ENCODE measurements around the gene SPON2.

SPON2 gene

DNA sequence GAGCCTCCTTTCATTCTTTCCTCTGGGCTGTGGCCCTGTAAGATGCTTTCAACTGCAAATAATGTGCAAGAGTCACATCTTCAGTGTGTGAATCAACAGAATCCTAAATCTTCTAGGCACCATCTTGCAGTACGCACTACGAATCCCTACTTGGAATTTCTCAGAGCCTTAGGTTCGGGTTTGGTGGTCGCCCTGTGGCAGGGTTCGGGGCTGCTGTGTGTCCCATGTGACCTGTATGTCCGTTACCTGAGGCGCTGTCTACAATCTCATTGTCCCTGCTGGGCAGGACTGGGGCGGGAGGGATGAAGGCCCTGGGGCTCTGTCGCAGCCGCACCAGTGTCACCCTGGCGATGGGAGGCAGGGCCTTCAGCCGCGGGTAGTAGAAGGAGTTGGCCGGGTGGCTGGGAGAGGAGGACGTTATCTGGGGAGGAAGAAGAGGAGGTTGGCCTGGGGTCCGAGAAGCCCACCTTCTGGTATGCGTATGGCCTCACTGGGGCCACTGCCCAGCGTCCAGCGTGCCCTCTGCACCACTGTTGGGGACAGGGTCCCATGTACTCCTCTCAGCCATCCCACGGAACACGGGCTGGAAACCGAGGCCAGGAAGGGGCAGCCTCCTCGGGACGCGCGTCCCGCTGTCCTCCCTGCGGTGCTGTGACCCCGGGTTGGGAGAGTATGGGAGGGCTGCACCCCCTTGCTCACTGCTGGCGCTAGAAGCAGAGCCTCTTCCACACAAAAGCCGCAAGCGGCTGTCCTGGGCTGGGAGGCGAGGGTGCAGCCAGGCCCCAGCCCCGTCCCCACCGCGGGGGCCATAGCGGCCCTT, 2.0 kb downstream of the SPON2 start:
- no peak for DNase-seq

DNA sequence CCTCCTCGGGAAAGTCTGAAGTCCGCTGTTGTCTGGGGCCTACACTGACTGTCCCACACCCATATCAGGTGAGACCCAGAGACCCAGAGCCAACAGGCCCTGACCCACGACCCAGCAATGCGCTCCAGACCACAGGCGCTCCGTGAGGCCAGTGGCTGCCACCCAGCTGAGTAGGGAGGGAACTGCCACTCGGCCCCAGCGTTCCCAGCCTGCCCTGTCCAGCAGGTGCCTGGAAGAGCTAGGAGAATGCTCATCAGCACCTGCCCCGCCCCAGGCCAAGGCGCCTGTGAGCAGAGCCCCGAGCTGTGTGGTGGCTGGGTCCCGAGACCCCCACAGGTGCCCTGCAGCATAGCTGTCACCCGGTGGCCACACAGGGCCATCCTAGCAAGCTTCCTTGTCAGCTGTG, 2.7 kb downstream of the SPON2 start:
- no peak for DNase-seq

DNA sequence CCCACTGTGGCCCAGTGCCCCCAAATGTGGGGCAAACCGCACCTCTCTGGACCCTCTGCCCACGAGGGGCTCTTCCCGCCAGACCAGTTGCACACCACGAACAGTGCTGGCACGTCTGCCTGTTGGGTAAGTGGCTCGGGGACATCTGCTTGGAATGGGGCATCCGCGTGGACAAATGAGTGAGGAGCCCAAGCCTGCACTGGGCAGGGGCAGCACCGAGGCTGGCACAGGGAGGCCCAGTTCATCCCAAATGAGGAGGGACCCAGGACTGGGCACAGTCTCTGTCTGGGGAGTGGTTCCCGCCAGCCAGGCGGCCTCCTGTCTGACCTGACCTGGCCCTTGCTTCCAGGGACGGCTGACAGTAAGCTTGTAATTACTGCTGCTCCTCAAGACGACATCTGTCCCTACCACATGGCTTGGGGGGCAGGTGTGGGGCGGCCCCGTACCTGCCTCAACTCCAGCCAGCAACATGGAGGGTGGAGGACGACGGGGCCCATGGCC, 3.2 kb downstream of the SPON2 start:
- no peak for DNase-seq

DNA sequence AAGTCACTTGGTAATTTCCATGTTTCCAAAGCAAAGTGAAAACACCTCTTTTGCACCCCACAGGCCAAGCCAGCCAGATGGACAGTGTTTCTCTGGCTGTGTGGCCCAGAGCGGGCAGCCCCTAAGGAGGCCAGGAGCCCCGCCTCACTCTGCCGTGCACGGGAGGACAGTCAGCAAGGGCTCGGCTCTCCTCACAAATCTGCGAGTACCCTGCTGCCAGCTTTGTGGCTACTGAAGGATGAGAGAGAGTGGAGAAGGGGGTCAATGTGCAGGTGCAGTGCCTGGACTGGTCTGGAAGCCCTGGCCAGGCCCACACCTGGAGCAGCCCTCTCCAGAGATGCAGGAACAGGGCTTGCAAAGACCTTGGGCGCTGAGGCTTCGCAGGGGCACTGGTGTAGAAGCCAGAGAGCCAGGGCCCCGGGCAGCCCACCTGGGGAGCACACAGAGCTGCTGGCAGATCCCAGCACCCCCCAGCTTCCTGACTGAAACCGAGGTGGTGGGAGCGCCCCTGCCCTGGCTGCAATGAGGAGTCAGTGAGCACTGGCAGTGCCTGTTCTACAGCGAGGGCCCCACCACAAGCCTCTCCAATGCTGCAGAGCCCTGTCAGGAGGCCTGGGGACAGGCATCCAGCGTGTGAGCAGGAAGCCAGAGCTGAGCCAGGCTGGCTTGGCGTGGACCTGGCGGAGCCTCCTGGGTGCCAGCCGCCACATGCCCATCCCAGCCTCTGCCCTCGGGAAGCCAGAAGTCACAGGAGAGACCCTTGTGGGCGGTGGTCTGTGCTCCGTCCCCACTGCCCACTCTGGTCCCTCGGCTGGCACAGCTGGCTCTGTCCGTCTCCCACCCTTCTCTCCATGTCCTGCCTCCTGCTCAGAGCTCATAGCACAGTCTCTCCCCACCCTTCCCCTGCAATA, 3.9 kb downstream of the SPON2 start:
- no peak for DNase-seq

DNA sequence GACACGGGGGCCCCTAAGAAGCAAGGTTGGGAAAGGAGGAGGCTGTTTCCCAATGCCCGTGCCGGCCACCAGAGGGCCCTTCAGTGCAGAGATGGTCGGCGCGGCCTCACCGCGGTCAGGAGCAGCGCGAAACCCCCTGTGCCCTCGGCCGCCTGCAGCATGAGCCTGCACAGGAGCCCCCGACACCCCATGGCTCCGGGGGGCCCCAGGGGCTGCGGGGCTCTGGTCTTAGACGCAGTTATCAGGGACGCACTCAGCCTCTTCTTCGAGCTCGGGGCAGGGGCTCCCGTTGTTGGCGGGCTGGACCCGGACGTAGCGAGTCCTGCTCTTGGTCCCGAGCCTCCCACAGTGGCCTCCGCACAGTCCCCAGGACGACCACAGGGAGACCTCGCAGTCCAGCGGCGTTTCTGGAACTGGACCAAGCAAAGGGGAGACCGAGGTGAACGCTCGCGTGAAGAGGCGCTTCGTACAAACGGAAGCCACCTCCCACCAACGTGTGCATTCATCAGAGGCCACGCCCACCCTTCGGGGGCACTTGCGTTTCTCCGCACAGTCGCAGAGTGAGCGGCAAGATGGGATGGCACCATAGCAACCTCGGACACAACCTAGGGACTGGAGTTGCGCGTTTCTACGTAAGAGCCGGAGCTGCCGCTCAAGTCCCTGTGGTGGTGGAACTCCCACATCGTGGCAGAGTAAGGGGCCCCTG, 5.0 kb downstream of the SPON2 start:
- DNase-seq, result peak in 1 of 2 donors; percentile 31

DNA sequence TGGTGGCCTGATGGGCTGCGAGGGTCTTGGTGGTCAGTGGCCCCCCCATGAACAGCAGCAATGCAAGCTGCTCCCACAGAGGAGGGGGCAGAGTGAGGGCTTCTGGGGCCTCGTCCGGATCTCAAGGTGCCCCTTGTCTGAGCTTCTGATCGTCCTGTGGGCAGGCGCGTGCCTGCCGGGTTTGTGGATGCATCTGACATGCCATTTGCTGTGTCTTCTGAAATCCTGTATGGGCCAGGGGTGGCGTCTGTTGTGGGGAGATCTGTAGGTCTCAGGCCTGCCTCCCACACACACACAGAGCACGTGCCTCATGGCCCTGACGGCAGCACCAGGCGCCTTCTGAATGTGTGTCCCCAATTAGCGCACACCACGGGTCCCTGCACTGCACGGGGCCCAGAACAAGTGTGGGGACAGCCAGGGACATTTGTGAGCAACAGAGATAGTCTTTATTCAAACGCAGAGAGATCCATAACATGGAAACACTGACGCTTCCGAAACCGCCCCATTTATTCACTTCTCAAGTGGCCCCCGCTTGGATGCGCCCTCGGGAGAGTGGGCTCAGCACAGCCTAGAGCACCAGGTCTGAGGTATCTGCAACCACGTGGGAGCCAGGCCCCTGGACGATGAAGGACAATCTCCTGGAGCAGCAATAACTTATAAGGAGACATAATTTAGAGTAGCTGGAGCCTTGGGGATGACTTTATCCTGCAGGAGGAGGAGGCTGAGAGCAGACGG, 5.7 kb downstream of the SPON2 start:
- no peak for DNase-seq

DNA sequence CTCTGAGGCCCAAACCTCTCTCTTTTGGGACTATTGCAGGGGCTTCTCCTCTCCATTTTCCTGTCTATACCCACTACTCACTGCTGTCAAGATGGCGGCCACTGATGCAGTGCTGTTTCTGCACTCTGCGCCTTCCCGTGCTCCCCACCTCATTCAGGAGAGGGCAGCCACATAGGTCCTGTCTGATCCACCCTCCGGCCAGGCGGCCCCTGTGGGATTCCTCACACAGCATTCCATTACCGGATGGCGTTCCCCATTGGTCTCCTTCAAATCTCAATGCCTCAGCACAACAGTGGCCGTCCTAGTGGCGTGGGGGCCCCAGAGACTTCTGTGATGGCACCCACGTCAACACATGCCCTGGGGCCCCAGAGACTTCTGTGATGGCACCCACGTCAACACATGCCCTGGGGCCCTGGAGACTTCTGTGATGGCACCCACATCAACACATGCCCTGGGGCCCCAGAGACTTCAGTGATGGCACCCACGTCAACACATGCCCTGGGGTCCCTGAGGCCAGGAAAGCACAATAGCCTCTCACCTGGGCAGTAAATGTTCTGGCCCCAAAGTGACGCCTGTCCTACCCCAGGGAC, 7.3 kb downstream of the SPON2 start:
- no peak for DNase-seq

DNA sequence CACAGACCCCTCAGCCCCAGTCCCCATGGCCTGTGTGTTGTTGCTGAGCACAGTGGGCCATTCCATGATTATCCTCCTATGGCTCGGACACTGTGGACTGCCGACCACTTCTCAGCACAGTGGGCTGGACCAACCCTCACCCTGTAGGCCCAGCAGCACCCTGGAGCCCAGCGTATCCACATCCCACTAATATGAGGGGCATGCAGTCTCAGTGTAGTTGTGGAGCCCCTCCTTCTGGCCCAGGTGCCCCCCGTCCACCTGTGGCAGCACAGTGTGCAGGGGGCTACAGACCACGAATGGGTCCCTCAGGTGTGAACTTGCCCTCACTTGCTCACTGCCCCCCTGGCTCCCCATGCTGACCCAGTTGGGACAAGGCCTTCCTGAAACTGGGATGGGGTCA, 7.9 kb downstream of the SPON2 start:
- DNase-seq, result no peak

DNA sequence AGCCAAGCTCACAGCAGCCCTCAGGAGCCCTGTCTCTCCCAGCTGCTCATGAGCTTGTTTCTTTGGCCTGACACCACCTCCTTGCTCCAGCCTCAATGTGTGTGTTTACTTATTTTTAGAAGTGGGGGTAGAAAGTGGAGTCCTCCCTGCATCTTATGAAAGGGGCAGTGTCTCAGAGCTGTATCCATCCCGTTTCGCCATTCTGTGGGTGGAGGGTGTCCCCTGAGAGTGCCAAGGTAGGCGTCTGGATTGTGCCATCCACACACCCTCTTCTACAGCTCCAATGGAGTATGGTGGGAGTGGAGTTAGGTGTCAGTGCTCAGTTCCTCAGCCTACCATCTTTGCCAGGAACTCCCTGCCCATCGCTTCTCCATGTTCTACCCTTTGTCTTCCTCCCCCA, 8.3 kb downstream of the SPON2 start:
- no peak for DNase-seq

DNA sequence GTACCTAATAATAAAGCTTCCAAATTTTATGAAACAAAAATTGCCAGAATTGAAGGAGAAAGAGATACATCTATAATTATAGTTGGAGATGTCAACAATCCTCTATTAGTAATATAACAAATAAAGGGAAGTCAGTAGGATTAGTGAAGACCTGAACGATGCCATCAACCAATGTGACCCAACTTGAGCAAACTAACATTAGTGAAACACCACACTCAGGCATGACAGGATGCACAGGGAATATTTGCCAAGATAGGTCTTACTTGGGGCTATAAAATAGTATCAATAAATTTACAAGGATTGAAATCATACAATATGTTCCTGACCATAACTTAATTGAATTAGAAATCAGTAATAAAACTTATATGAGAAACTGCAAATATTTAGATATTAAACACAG, 12.0 kb downstream of the SPON2 start:
- DNase-seq, result no peak

DNA sequence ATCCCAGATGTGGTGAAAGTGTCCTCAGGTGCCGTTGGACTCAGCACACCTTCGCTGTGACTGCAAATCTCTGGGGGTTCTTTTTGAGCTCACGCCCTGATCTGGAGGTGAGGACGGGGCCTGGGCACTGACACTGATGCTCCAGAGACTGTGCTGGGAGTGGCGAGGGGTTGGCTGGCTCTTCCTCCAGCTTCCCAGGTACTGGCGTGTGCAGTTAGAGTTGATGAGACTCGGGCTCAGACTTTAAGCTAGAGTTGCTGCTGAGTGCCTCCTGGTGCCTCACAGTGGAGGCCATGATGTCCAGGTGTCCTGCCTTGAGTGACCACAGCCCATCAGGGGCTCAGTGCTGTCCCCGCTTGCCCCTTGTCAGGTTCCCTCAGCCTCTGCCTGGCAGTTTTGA, 16.3 kb downstream of the SPON2 start:
- DNase-seq, result no peak

DNA sequence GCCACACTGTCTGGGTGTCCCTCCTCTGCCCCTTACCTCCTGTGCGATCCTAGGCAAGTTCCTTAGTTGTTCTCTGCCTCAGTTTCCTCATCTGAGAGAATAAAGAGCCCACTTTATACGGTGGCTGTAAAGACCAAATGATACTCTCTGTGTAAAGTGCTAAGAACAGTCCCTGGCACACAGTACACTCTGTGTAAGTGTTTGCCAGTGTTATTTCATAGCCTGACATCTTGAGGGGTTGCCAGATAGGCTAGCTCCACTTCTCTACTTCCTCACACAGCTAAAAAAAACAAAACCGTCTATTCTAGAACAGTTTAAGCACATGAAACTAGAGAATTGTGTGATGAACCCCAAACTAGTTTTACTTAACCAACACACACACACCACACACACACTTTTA, 17.1 kb downstream of the SPON2 start:
- DNase-seq, result no peak

DNA sequence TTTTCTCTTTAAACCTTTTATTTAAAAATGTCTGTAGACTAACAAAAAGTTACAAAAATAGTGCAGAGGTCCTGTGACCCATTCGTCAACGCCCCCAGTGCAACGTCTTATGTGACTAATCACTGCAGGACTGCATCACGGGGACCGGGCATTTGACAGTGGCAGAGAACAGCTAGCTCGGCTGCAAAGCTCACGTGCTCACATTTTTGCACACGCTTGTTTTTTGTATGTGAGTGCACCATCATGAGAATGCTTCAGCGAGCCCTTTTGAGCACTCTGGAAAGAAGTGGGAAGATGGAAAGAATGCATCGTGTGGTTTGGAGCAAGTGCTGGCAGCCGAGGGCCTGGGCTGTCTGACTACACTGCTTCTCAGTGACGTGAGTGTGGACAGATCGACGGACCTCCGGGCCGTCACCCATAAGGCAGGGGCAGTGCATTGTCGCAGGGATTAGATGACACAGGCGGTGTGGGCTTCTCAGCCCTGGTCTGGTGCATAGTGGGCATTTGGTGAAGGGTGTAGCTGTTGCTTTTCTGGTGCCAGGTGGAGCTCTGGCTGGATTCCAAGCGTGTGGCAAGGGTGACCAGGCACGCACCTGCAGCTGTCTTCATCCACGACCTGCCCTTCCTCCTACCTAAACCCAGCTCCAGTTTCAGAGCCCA, 17.7 kb downstream of the SPON2 start:
- no peak for DNase-seq

DNA sequence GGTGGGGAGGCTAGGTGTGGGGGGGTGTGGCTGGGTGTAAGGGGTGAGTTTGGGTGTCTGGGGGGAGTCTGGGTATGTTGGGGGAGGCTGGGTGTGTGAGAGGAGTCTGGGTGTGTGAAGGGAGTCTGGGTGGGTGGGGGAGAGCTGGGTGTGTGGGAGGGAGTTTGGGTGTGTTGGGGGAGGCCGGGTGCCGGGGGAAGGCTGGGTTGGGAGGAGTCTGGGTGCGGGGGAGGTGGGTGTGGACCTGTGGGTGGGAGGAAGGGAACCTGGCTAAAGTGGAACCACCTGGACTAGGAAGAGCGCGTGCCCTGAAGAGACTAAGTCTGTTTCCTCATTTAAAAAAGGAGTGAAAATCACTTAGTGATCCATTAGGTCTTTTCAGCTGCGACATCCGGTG, 18.3 kb downstream of the SPON2 start:
- DNase-seq, result no peak

DNA sequence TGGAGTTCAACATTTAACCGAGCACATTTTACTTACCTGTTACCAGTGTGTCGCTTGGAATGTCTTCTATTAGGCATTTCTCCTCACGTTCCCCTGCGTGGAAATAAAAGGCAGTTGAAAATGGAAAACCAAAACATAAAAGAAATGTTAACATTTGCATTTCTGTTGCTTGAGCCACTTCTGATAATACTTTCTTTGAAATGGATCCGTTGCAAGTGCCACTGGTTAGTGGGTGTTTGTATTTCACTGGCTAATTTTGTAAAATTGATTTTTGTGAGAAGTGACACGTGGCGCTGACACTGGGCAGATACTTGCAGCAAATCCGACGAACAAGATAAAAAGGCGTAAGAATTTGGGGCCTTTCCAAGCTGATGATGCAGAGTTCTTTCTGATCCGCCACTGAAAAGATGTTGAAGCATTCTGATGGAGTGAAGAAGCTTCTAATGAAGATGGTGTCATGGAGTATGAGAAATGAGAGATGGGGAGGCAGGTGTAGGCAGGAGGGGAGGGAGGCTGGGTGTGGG, 18.8 kb downstream of the SPON2 start:
- no peak for DNase-seq

DNA sequence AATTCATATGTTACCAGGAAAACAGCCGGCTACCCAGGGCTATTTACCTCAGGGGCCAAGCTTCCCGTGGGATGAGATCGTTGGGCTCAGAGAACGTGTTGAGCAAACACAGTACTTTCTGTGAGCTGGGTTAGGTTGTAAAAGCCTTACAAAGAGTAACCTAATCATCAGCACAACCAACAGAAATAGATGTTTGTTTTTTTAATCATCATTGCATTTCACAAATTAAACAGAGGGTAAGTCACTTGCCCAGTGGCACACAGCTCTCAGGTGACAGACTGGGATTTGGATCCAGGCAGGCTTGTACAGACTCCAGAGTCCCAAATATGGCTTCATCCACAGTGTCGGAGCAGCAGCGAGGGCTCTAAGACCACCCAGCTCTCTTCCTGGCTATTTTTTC, 20.1 kb downstream of the SPON2 start:
- no peak for DNase-seq

DNA sequence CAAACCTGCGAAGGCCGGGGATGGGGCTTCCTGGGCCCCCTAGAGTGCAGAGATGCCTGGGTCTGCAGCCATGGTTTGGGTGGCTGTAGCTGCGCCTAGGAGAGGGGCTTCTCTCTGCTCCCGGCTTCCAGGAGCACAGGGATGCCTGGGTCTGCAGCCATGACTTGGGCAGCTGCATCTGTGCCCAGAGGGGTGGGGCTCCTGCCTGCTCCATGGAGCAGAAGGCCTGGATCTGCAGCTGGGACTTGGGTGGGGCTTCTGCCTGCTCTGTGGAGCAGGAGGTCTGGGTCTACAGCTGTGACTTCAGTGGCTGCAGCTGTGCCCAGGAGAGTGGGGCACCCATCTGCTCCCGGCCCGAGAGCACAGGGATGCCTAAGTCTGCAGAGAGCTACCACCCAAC, 20.8 kb downstream of the SPON2 start:
- DNase-seq, result no peak

DNA sequence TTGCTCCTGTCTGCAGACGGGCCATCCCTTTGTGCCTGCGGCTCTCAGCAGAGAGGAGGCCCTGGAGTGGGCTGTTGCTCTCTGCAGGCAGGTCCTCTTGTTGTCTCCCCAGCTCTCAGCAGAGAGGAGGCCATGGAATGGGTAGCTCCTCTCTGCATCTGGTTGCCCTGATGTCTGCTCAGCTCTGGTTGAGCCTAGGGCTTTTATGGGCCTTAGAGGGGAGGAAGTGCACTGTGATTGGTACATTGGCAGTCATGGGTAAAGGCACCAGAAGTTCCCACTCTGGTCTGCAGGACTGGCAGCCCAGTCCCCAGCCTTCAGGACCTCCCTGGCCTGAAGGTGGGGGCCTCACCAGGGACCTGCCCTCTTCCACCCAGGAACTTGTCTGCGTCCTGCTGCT, 21.5 kb downstream of the SPON2 start:
- DNase-seq, result no peak

DNA sequence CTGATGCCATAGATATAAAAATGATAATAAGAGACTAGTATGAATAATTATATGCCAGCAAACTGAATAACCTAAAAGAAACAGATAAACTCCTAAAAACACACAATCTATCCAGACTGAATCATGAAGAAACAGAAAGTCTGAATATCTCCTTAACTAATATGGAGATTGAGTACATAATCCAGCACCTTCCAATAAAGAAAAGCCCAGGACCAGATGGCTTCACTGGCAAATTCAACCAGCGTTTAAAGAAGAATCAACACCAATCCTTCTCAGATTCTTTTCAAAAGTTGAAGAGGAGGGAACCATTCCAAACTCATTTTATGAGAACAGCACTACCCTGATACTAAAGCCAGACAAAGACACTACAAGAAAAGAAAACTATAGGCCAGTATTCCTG, 32.5 kb downstream of the SPON2 start:
- DNase-seq, result no peak

DNA sequence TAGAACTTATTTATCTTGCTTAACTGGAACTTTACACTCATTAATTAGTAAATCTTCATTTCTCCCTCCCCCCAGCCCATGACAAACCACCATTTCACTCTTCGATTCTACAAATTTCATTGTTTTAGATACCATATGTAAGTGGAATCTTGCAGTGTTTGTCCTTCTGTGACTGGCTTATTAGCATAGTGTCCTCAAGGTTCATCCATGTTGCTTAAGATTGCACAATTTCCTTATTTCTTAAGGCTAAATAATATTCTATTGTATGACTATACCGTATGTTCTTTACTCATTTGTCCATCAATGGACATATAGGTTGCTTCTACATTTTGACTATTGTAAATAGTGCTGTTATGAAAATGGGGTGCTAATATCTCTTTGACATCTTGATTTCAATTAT, 34.5 kb downstream of the SPON2 start:
- DNase-seq, result no peak

DNA sequence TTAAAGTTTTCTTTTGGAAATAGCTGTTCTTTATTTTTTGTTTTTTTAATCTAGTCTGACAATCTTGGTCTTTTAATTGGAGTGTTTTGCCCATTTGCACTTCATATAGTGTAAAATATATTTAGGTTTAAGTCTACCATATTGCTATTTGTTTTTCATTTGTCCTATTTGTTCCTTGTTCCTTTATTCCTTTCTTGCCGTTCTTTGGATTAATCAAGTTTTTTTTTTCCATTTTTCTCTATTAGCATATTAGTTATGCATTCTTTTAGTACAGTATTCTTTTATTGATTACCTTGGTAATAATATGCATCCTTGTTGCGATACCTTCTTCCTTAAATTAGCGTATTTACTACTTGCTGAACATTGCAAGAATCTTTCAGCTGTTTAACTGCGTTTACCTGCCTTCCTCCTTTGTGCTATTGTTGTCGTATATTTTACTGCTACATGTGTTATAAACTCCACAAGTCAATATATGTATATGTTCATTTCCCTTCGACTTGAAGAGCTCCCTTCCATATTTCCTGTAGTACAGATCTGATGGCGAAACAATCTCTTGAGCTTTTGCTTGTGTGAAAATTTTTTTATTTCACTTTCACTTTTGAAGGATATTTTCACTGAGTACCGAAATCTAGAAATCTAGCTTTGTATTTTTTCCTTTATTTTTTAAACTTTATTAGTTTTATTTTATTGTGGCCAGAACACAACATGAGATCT, 35.2 kb downstream of the SPON2 start:
- peak in 1 of 2 donors; percentile 67 for DNase-seq
